ENCODE data around the gene FLII. TPM values are rescaled to one million over a fixed set of nuclear protein-coding genes. Genes with fewer than 3 reads are reported as not detected.

FLII gene
- total RNA-seq, 1 experiment from 2014 or later, result 564 TPM

GRCh38 chr17:18256351-18256750 is 2.2 kb downstream of the FLII start:
- H3K27ac Mint-ChIP-seq (ENCODE audit: low read depth, unreplicated experiment), result no peak overlapping the region
- ChIA-PET POLR2A (interaction anchor here (1.4 to 3.0 kb wide), 2 partner anchors 20 to 68 kb away, joined by 3 to 13 read pairs; no protein-coding TSS in a partner anchor), CTCF (interaction anchor here (0.8 to 1.7 kb wide), 4 partner anchors 9 to 37 kb away, joined by 3 to 7 read pairs (median 4); no protein-coding TSS in a partner anchor)
- DNase-seq (ENCODE audit: unreplicated experiment), result no peak
- BruUV-seq (replicated peaks), result no TSS peak
- peaks cover 57% of the 10 kb centered on the region for H3K36me3 Mint-ChIP-seq (ENCODE audit: insufficient read depth, unreplicated experiment)
- intact Hi-C loops (cut with micrococcal nuclease), result no loop called here
- peaks cover 5% of the 10 kb centered on the region for H3K4me1 Mint-ChIP-seq (ENCODE audit: insufficient read depth, unreplicated experiment)
- H3K27me3 Mint-ChIP-seq (ENCODE audit: insufficient read depth, unreplicated experiment), result no peaks in the 10 kb centered on the region
- no peak for TF ChIP-seq CTCF (IDR thresholded peaks at IDR 0.05; ENCODE audit: unreplicated experiment)
- no peaks in the 10 kb centered on the region for H3K9me3 Mint-ChIP-seq (ENCODE audit: unreplicated experiment)
- H3K4me3 Mint-ChIP-seq (ENCODE audit: unreplicated experiment), result peak overlapping the region; percentile 91

GRCh38 chr17:18254888-18255649 is 3.5 kb downstream of the FLII start:
- Mint-ChIP-seq H3K4me3 (ENCODE audit: unreplicated experiment) (no peak overlapping the region), H3K4me1 (ENCODE audit: insufficient read depth, unreplicated experiment) (peaks cover 5% of the 10 kb centered on the region), H3K27me3 (ENCODE audit: insufficient read depth, unreplicated experiment) (no peaks in the 10 kb centered on the region), H3K36me3 (ENCODE audit: insufficient read depth, unreplicated experiment) (peaks cover 70% of the 10 kb centered on the region), H3K27ac (ENCODE audit: low read depth, unreplicated experiment) (no peak overlapping the region), H3K9me3 (ENCODE audit: unreplicated experiment) (no peaks in the 10 kb centered on the region)
- intact Hi-C loops (cut with micrococcal nuclease), result no loop called here
- no peak for TF ChIP-seq CTCF (IDR thresholded peaks at IDR 0.05; ENCODE audit: unreplicated experiment)
- no peak for DNase-seq (ENCODE audit: unreplicated experiment)
- CTCF ChIA-PET, result interaction anchor here (0.5 to 0.8 kb wide), 4 partner anchors 19 to 963 kb away, joined by 3 to 4 read pairs (median 3); no protein-coding TSS in a partner anchor
- POLR2A ChIA-PET, result interaction anchor here (3.0 kb wide), 1 partner anchor 19 kb away, joined by 13 read pairs; no protein-coding TSS in a partner anchor
- BruUV-seq (replicated peaks), result no TSS peak

GRCh38 chr17:18253947-18254821 is 4.4 kb downstream of the FLII start:
- no peak overlapping the region for H3K4me3 Mint-ChIP-seq (ENCODE audit: unreplicated experiment)
- BruUV-seq (replicated peaks), result no TSS peak
- peaks cover 77% of the 10 kb centered on the region for H3K36me3 Mint-ChIP-seq (ENCODE audit: insufficient read depth, unreplicated experiment)
- ChIA-PET POLR2A (no interaction called here), CTCF (interaction anchor here (1.1 kb wide), 1 partner anchor 11 kb away, joined by 3 read pairs; no protein-coding TSS in a partner anchor)
- intact Hi-C loops (cut with micrococcal nuclease), result no loop called here
- no peaks in the 10 kb centered on the region for H3K27me3 Mint-ChIP-seq (ENCODE audit: insufficient read depth, unreplicated experiment)
- peaks cover 5% of the 10 kb centered on the region for H3K4me1 Mint-ChIP-seq (ENCODE audit: insufficient read depth, unreplicated experiment)
- no peak for DNase-seq (ENCODE audit: unreplicated experiment)
- no peaks in the 10 kb centered on the region for H3K9me3 Mint-ChIP-seq (ENCODE audit: unreplicated experiment)
- no peak overlapping the region for H3K27ac Mint-ChIP-seq (ENCODE audit: low read depth, unreplicated experiment)
- TF ChIP-seq CTCF (IDR thresholded peaks at IDR 0.05; ENCODE audit: unreplicated experiment), result no peak
